Endometrial microvascular endothelial cells (primary cell): ENCODE results near the gene RNASE7. TPM values are rescaled to one million over a fixed set of nuclear protein-coding genes. Genes with fewer than 3 reads are reported as not detected.
"Not testable (repeated sequence)": the region's sequence is repeated elsewhere in the genome, so short reads cannot be mapped to it uniquely, and the experiment has no call there.

ENCODE experiments used
- in situ Hi-C: cut with HindIII; loops from 2 replicates; pipeline ENCODE4 v1.10.0; 2017; ENCODE audit warnings: low sequenced_read_pairs, low pct_unique_long_range_greater_than_20kb; ENCODE audit errors: inconsistent ontology term
- total RNA-seq: library from RNA; depleted of rRNA; stranded (reverse); fragments of >200 nt; gene quantifications from one replicate; pipeline ENCODE4 v1.2.3, GENCODE V29; 2015; ENCODE audit errors: inconsistent ontology term

Gene RNASE7
- not detected for total RNA-seq

- in situ Hi-C loops, result no loop called here
Observed at GRCh38 chr14:21041676-21042433, at the start of gene RNASE7. RNASE7 (plus strand) TSS chr14:21042362; CDS start chr14:21042993, 631 bp downstream.

- in situ Hi-C loops, result no loop called here
Observed at GRCh38 chr14:20996521-20996920, 45.6 kb upstream of the RNASE7 start.

- in situ Hi-C loops, result no loop called here
Observed at GRCh38 chr14:20997115-20997514, 45.0 kb upstream of the RNASE7 start.

- in situ Hi-C loops, result no loop called here
Observed at GRCh38 chr14:20997564-20997963, 44.6 kb upstream of the RNASE7 start.

GRCh38 chr14:20998139-20998538 is 44.0 kb upstream of the RNASE7 start:
- in situ Hi-C loops, result no loop called here

- in situ Hi-C loops, result no loop called here
Observed at GRCh38 chr14:20998674-20999366, 43.3 kb upstream of the RNASE7 start, which contains the start of gene SLC39A2. SLC39A2 (plus strand) TSS chr14:20999293; CDS start chr14:20999447, 154 bp downstream.

GRCh38 chr14:20999591-20999990 is 42.6 kb upstream of the RNASE7 start:
- in situ Hi-C loops, result no loop called here

- in situ Hi-C loops, result no loop called here
Observed at GRCh38 chr14:21001218-21001617, 40.9 kb upstream of the RNASE7 start.

GRCh38 chr14:21003788-21004346 is 38.3 kb upstream of the RNASE7 start:
- in situ Hi-C loops, result no loop called here

GRCh38 chr14:21009721-21010120 is 32.4 kb upstream of the RNASE7 start:
- in situ Hi-C loops, result not testable (repeated sequence)

GRCh38 chr14:21011136-21011535 is 31.0 kb upstream of the RNASE7 start:
- in situ Hi-C loops, result no loop called here

- in situ Hi-C loops, result no loop called here
Observed at GRCh38 chr14:21014761-21015190, 27.4 kb upstream of the RNASE7 start.

- in situ Hi-C loops, result no loop called here
Observed at GRCh38 chr14:21015312-21015711, 26.9 kb upstream of the RNASE7 start.

GRCh38 chr14:21016413-21017190 is 25.6 kb upstream of the RNASE7 start:
- in situ Hi-C loops, result no loop called here

GRCh38 chr14:21017528-21018245 is 24.5 kb upstream of the RNASE7 start:
- in situ Hi-C loops, result no loop called here

GRCh38 chr14:21018286-21018685 is 23.9 kb upstream of the RNASE7 start:
- in situ Hi-C loops, result no loop called here

GRCh38 chr14:21018781-21019180 is 23.4 kb upstream of the RNASE7 start:
- in situ Hi-C loops, result no loop called here

- in situ Hi-C loops, result no loop called here
Observed at GRCh38 chr14:21019366-21019765, 22.8 kb upstream of the RNASE7 start.
